WI38 (cell line): ENCODE results near the gene FAM184A.

Experiments
- H3K4me3 ChIP-seq: 2 replicates; pipeline ENCODE4 v1.5.1; 2011; ENCODE audit warnings: low read depth, mild to moderate bottlenecking, control low read depth, low read length
- CTCF ChIP-seq: IDR thresholded peaks from 2 replicates; pipeline ENCODE4 v1.5.1; 2012; ENCODE audit warnings: low read depth, mild to moderate bottlenecking, control low read depth, low read length

Gene FAM184A

GRCh38 chr6:118980063-118980462, 98.4 kb downstream of the FAM184A start:
- TF ChIP-seq CTCF = no peak
- H3K4me3 ChIP-seq = no peak overlapping the region

GRCh38 chr6:118974790-118975189, 103.7 kb downstream of the FAM184A start:
- TF ChIP-seq CTCF = no peak
- H3K4me3 ChIP-seq = no peak overlapping the region

- no peak overlapping the region for H3K4me3 ChIP-seq
- no peak for TF ChIP-seq CTCF
Measured at GRCh38 chr6:118971682-118972081, 106.8 kb downstream of the FAM184A start.

- no peak for TF ChIP-seq CTCF
- H3K4me3 ChIP-seq = no peak overlapping the region
Measured at GRCh38 chr6:118970866-118971265, 107.6 kb downstream of the FAM184A start.

GRCh38 chr6:118968416-118968815, 110.0 kb downstream of the FAM184A start:
- TF ChIP-seq CTCF = no peak
- H3K4me3 ChIP-seq = no peak overlapping the region

GRCh38 chr6:118967239-118967638, 111.2 kb downstream of the FAM184A start:
- no peak overlapping the region for H3K4me3 ChIP-seq
- TF ChIP-seq CTCF = no peak

GRCh38 chr6:118965843-118966370, 112.6 kb downstream of the FAM184A start:
- no peak for TF ChIP-seq CTCF
- no peak overlapping the region for H3K4me3 ChIP-seq
